Upper lobe of left lung (tissue), 4 donors: ENCODE data around the gene CCZ1B.
"Not testable (repeated sequence)": the region's sequence is repeated elsewhere in the genome, so short reads cannot be mapped to it uniquely, and the experiment has no call there.

Experiments
- CTCF ChIP-seq, 6 experiments: fragments of 450-650 bp in 4 of 6; fragments of 200-600 bp in 2 of 6; sonication (generic) in 2 of 6; IDR thresholded peaks; one replicate each; pipeline ENCODE4 v1.5.1; 2016 to 2019; ENCODE audit warnings: antibody characterized with exemption in 6 of 6
- EP300 ChIP-seq, 4 donors: sonication (generic); formaldehyde crosslinking; IDR thresholded peaks; one replicate each; pipeline ENCODE4 v1.5.1; 2017; ENCODE audit warnings: antibody characterized with exemption in 4 of 4, control low read depth in 2 of 4
- POLR2AphosphoS5 ChIP-seq, 2 donors: sonication (generic); formaldehyde crosslinking; IDR thresholded peaks; one replicate each; pipeline ENCODE4 v1.5.1; 2017; ENCODE audit warnings: antibody characterized with exemption in 2 of 2

- TF ChIP-seq POLR2AphosphoS5, EP300, CTCF (IDR thresholded peaks at IDR 0.05): not testable (repeated sequence)
Measured at GRCh38 chr7:6789353-6789752, 36.7 kb downstream of the CCZ1B start.
